GM21619 (cell line): ENCODE results near the gene COX5A.

Experiments
- ATAC-seq: cut with Tn5 transposase; IDR thresholded peaks from one replicate; pipeline ENCODE4 v1.9.1; 2021; ENCODE audit not compliant: unreplicated experiment

COX5A gene

GRCh38 chr15:74873036-74873755, 64.7 kb downstream of the COX5A start, which contains the start of gene SCAMP2:
TSS of gene SCAMP2 (minus strand) at chr15:74873365. CDS start at chr15:74873255, 110 bp downstream.
- peak; percentile 70 for ATAC-seq

GRCh38 chr15:74872702-74873035, 65.2 kb downstream of the COX5A start:
- no peak for ATAC-seq

GRCh38 chr15:74870436-74871215, 67.2 kb downstream of the COX5A start:
- no peak for ATAC-seq
